GM12878 (cell line): ENCODE results near the gene THAP11.

Experiments
- CBX5 ChIP-seq: sonication (generic); IDR thresholded peaks from 2 replicates; pipeline ENCODE4 v1.6.1; 2016; ENCODE audit warnings: low read depth, moderate library complexity, mild to moderate bottlenecking, inconsistent platforms
- CTCF ChIP-seq, 3 experiments: IDR thresholded peaks in 2 of 3; conservative IDR thresholded peaks in 1 of 3; 2 replicates each; pipeline ENCODE4 v1.5.1; 2011; ENCODE audit warnings: low read depth in 3 of 3, low read length in 3 of 3, mild to moderate bottlenecking in 3 of 3, control low read depth in 2 of 3, moderate library complexity in 2 of 3, inconsistent platforms in 1 of 3, mixed read lengths in 1 of 3; ENCODE audit not compliant: control insufficient read depth in 2 of 3, insufficient read depth in 1 of 3; ENCODE audit errors: extremely low read depth in 1 of 3
- EP300 ChIP-seq, 2 experiments: fragments of 150-350 bp in 1 of 2; IDR thresholded peaks; 2 replicates each; pipeline ENCODE4 v1.6.1; 2011 to 2012; ENCODE audit warnings: low read depth in 2 of 2, low read length in 2 of 2, borderline replicate concordance in 1 of 2, improper control_type of control experiment in 1 of 2, inconsistent platforms in 1 of 2; ENCODE audit not compliant: control insufficient read depth in 1 of 2
- POLR2AphosphoS5 ChIP-seq: IDR thresholded peaks from 2 replicates; pipeline ENCODE4 v1.6.1; 2011; ENCODE audit warnings: mild to moderate bottlenecking, low read length, inconsistent platforms
- REST ChIP-seq: IDR thresholded peaks from 2 replicates; pipeline ENCODE4 v1.6.1; 2012; ENCODE audit warnings: mild to moderate bottlenecking, low read depth, low read length
- RFX5 ChIP-seq: IDR thresholded peaks from 2 replicates; pipeline ENCODE4 v1.6.1; 2011; ENCODE audit warnings: low read depth, low read length, improper control_type of control experiment
- TAF1 ChIP-seq: IDR thresholded peaks from 2 replicates; pipeline ENCODE4 v1.6.1; 2011; ENCODE audit warnings: mild to moderate bottlenecking, low read depth, low read length, borderline replicate concordance
- YY1 ChIP-seq: IDR thresholded peaks from 2 replicates; pipeline ENCODE4 v1.6.1; 2011; ENCODE audit warnings: low read depth, mild to moderate bottlenecking, low read length

DNA sequence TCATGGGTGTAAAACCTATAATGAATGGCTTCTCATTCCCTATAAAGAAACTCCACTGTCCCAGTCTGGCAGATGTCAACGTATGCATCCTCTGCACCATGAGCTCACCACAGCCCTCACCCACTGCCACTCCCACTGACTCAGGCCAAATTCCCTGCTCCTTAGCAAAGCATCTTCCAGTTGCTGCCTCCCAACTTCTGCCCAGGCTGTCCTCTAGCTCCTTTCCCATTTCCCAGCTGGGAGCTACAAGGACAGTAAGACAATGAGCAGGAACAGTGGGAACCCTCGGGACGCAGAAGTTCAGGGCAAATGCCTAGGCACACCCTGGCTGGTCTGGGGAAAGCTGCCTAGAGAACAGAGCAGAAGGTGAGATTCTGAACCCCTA is 9.1 kb upstream of the THAP11 start:
- TF ChIP-seq RFX5 (no peak), CBX5 (no peak), EP300 (IDR thresholded peaks at IDR 0.05; ENCODE audit: borderline replicate concordance in 1 of 2, control insufficient read depth in 1 of 2, low read depth in 2 of 2, low read length in 2 of 2) (no peak), TAF1 (no peak), CTCF (IDR thresholded peaks at IDR 0.05 in 2 of 3, conservative IDR thresholded peaks at IDR 0.05 in 1 of 3; ENCODE audit: control insufficient read depth in 2 of 3, extremely low read depth in 1 of 3, insufficient read depth in 1 of 3, low read depth in 3 of 3, low read length in 3 of 3) (no peak), REST (no peak), POLR2AphosphoS5 (no peak), YY1 (no peak)
